ENCODE data around the gene LRRC57.

Gene LRRC57

DNA sequence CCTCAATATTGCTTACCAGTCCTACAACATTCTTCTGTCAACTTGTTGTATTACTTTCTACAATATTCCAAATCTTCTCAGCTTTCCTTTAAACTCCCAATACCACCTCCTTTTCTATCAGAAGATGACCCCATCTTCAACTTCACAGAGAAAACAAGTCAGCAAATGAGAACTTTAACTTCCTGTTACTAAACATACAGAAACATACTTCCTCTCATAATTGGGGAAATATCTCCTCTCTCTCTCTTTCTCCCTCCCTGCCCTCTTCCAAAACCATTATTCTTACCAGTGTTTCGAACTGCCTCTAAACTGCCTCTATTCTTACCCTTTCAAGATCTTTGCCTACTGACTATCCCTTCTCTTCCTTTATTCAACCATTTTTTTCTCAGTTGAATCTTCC is 54.9 kb downstream of the LRRC57 start:
- DNase-seq (ENCODE audit: low read depth), result no peak
- TF ChIP-seq, protein P1, sequence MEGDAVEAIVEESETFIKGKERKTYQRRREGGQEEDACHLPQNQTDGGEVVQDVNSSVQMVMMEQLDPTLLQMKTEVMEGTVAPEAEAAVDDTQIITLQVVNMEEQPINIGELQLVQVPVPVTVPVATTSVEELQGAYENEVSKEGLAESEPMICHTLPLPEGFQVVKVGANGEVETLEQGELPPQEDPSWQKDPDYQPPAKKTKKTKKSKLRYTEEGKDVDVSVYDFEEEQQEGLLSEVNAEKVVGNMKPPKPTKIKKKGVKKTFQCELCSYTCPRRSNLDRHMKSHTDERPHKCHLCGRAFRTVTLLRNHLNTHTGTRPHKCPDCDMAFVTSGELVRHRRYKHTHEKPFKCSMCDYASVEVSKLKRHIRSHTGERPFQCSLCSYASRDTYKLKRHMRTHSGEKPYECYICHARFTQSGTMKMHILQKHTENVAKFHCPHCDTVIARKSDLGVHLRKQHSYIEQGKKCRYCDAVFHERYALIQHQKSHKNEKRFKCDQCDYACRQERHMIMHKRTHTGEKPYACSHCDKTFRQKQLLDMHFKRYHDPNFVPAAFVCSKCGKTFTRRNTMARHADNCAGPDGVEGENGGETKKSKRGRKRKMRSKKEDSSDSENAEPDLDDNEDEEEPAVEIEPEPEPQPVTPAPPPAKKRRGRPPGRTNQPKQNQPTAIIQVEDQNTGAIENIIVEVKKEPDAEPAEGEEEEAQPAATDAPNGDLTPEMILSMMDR (IDR thresholded peaks at IDR 0.05; ENCODE audit: low read depth, low read length, missing control alignments), result no peak
- no peak overlapping the region for H3K4me3 ChIP-seq (ENCODE audit: low read depth, low read length)
- in situ Hi-C loops (cut with HindIII; ENCODE audit: low sequenced_read_pairs), result no loop called here

DNA sequence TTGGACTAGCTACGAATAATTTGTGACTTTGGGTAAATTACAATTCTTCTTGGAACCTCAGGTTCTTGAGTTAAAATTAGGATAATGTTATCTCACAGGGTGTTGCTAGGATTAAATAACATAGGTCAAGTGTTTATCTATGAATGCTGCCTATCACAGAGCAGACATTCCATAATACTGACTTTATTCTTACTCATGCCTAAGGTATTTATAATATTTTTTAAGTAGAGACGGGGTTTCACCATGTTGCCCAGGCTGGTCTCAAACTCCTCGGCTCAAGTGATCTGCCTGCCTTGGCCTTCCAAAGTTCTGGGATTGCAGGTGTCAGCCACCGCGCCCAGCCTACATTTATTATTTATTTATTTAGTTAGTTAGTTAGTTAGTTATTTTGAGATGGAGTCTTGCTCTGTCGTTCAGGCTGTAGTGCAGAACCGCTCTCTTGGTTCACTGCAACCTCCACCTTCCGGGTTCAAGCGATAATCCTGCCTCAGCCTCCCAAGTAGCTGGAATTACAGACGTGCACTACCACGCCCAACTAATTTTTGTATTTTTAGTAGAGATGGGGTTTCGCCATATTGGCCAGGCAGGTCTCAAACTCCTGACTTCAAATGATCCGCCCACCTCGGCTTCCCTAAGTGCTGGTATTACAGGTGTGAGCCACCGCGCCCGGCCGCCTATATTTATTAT is 56.9 kb downstream of the LRRC57 start:
- TF ChIP-seq, protein P1 (IDR thresholded peaks at IDR 0.05; ENCODE audit: low read depth, low read length, missing control alignments), result no peak
- in situ Hi-C loops (cut with HindIII; ENCODE audit: low sequenced_read_pairs), result no loop called here
- no peak for DNase-seq (ENCODE audit: low read depth)

DNA sequence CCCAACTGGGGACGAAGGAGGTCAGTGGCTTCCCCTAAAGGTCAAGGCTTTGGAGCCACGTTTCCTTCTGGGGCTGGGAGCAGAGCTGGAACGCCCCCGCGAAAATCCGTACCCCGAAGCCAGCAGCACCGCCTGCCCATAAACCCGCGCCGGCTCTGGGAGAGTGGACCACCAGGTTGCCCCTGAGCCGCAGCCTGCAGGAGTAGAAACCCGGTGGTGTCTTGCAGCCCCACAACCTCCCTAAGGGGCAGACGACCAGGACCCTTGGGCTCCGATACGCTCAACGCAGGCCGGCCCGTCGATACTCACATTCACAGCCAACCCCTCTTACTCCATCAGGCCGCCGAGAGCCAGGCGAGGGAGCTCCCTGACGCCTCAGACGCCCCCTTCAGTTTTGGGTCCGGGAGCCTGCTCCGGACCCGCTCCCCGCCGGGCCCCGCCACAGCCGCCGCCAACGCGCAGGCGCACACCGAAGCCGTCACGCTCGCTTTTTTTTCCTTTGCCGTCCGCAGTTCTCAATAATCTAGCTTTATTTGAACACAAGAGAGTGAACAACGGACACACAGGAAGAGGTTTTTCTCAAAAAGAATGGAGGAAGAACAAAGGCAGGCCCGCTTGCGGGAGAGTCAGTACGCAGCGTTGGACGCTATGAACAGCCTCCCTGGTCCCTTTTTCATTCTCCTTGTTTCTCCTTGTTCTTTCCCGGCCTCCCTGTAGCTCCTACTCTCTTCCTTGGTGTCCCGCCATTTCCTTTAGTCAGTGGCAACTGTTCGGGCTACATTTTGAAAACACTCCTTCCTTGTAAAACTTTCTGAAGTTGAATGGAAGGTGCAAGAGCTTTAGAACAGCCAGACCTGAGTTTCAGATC is 57.7 kb downstream of the LRRC57 start, which contains the start of gene ZNF106:
ZNF106 (minus strand) TSS at position 471 of the 868 bp plus-strand sequence. CDS start 18,852 bp downstream, outside the sequence.
- TF ChIP-seq, protein P1 (IDR thresholded peaks at IDR 0.05; ENCODE audit: low read depth, low read length, missing control alignments), result peak; percentile 31
- in situ Hi-C loops (cut with HindIII; ENCODE audit: low sequenced_read_pairs), result no loop called here
- DNase-seq (ENCODE audit: low read depth), result peak; percentile 81
- peak within 1 kb of the TSS; percentile 95 for H3K4me3 ChIP-seq (ENCODE audit: low read depth, low read length)

More for the DNA sequence above, 56.9 kb downstream of the LRRC57 start:
- H3K4me3 ChIP-seq (ENCODE audit: low read depth, low read length), result peak overlapping the region; percentile 95

DNA sequence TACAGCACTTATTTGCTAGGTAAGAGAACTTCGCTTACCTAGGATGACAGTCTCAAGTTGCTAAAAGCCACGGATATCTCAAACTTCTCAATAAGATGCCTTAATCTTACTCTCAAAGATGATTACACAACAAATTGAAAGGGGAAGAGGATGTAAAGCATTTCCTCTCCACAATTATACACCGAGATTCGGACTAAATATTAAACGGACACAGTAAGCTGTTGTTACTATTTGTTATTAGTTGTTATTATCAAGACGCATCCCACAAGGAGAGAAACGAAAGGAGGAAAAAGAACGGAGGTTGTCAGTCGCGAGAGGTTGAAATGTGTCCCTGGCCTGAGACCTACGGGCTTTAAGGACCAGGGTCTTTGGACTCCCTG is 58.3 kb downstream of the LRRC57 start:
- TF ChIP-seq, protein P1 (IDR thresholded peaks at IDR 0.05; ENCODE audit: low read depth, low read length, missing control alignments), result no peak
- in situ Hi-C loops (cut with HindIII; ENCODE audit: low sequenced_read_pairs), result no loop called here
- no peak for DNase-seq (ENCODE audit: low read depth)
- peak overlapping the region; percentile 95 for H3K4me3 ChIP-seq (ENCODE audit: low read depth, low read length)
